HG03565 (cell line): ENCODE results near the gene SYNJ1.
"Not testable (repeated sequence)": the region's sequence is repeated elsewhere in the genome, so short reads cannot be mapped to it uniquely, and the experiment has no call there.

Source experiments
- ATAC-seq: cut with Tn5 transposase; IDR thresholded peaks from one replicate; pipeline ENCODE4 v1.9.1; 2021; ENCODE audit warnings: mild to moderate bottlenecking, moderate library complexity; ENCODE audit not compliant: unreplicated experiment

Gene SYNJ1

GRCh38 chr21:32695482-32695881 is 32.3 kb downstream of the SYNJ1 start:
- ATAC-seq: not testable (repeated sequence)

- no peak for ATAC-seq
Observed at GRCh38 chr21:32693581-32693980, 34.2 kb downstream of the SYNJ1 start.

- no peak for ATAC-seq
Observed at GRCh38 chr21:32690085-32690484, 37.7 kb downstream of the SYNJ1 start.

GRCh38 chr21:32687643-32688345 is 40.0 kb downstream of the SYNJ1 start:
- ATAC-seq: no peak

GRCh38 chr21:32682696-32683474 is 44.9 kb downstream of the SYNJ1 start:
- no peak for ATAC-seq

GRCh38 chr21:32674731-32675130 is 53.1 kb downstream of the SYNJ1 start:
- no peak for ATAC-seq

GRCh38 chr21:32674038-32674437 is 53.8 kb downstream of the SYNJ1 start:
- no peak for ATAC-seq

GRCh38 chr21:32666258-32666657 is 61.6 kb downstream of the SYNJ1 start:
- ATAC-seq: no peak

- not testable (repeated sequence) for ATAC-seq
Observed at GRCh38 chr21:32664095-32664494, 63.7 kb downstream of the SYNJ1 start.

- ATAC-seq: not testable (repeated sequence)
Observed at GRCh38 chr21:32661981-32662380, 65.8 kb downstream of the SYNJ1 start.

- not testable (repeated sequence) for ATAC-seq
Observed at GRCh38 chr21:32661026-32661782, 66.6 kb downstream of the SYNJ1 start.

GRCh38 chr21:32658524-32658923 is 69.3 kb downstream of the SYNJ1 start:
- ATAC-seq: no peak

GRCh38 chr21:32653326-32653901 is 74.4 kb downstream of the SYNJ1 start:
- no peak for ATAC-seq

- ATAC-seq: no peak
Observed at GRCh38 chr21:32648165-32648564, 79.6 kb downstream of the SYNJ1 start.

GRCh38 chr21:32645261-32646182 is 82.3 kb downstream of the SYNJ1 start:
- ATAC-seq: no peak

GRCh38 chr21:32641710-32642698 is 85.8 kb downstream of the SYNJ1 start:
- no peak for ATAC-seq

- no peak for ATAC-seq
Observed at GRCh38 chr21:32626621-32627196, 101.1 kb downstream of the SYNJ1 start.

GRCh38 chr21:32618218-32618617 is 109.6 kb downstream of the SYNJ1 start:
- ATAC-seq: not testable (repeated sequence)
